GM21786 (cell line): ENCODE results near the gene HDGF.
"Not testable (repeated sequence)": the region's sequence is repeated elsewhere in the genome, so short reads cannot be mapped to it uniquely, and the experiment has no call there.

Experiments
- ATAC-seq: cut with Tn5 transposase; IDR thresholded peaks from one replicate; pipeline ENCODE4 v1.9.1; 2021; ENCODE audit not compliant: unreplicated experiment

HDGF gene

DNA sequence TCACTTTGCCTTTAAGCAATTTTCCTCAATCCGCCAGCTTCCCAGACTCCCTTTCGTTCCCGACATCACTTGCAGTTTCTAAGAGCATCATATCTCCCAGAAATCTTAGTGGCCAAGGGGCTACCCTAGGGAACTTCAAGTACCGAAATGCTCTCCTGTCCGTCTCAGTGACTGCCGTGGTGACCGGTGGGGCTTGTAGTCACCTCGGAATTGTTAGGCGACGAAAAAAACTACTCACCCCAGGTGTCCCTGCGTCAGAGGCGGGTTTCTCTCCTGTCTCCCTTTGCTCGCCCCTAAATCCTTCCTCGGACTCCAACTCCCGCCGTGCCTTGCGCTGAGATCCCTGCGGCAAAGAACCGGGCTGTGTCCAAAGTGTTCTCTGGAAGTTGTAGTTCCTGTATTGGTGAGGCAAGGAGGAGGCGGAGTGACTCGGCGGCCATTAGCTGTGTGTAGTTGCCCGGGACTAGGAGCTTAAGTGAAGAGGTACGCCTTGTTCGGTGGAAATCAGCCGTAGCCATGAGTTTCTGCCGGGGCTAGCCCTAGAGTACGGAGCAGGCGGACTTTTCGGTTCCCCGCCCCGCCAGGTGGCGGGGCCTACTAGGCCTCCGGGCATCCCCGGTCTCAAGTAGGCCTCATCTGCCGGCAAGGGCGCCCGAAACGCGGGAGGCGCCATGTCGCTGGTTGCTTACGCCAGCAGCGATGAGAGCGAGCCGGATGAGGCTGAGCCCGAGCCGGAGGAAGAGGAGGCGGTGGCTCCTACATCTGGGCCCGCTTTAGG, 15.8 kb upstream of the HDGF start, which contains the start of gene PRCC:
TSS of gene PRCC (plus strand) at position 435 of the 778 bp plus-strand sequence. CDS start at position 672, 237 bp downstream.
- ATAC-seq = peak; percentile 95

DNA sequence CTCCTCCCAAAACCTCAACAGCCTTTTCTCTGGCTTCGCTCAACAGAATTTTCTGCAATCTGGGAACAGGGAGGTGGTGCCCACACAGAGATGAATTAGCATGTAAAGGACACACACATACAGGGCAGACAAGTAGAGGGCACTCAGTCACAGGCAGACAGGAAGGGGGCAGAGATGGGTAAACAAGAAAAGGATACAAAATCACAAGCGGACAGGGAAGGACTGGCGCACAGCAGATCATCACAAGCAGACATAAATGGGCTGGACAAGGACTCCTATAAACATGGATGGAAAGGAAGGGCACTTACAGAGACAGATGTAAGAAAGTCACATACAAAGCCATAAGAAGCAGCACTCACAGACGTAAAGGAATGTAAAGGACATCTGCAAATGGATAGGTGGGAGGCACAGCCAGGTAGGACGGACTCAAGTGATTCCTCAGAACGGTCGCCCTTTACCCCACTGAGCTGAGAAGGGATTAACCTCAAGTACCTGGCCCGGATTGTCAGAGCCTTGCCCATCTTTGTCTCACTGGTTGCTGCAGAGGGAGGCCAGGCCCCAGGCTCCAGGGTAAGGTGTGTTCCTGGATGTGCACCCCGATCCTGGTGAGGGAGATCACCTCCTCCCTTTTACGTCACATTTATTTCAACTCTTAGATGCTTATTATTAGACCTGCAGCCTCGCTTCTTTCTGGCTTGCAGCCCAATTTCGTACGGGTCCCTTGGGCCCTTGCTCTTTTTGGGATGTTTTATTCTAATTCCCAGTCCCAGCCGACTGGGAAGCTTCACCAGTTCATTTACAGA, 15.0 kb upstream of the HDGF start:
- ATAC-seq = peak; percentile 1

DNA sequence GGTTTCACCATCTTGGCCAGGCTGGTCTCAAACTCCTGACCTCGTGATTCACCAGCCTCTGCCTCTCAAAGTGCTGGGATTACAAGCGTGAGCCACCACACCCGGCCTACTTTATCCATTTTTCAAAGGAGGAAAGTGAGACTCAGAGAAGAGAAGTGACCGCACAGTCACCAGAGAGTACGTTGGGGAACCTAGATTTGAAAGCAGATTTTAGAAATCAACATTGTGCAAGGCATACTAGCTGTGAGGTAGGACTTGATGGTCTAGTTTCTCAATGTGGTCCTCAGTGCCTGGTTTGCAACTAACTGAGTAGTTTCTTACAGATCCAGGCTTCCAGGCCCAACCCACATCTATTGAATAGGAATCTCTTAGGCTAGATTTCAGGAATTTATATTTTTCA, 14.2 kb upstream of the HDGF start:
- ATAC-seq = no peak

DNA sequence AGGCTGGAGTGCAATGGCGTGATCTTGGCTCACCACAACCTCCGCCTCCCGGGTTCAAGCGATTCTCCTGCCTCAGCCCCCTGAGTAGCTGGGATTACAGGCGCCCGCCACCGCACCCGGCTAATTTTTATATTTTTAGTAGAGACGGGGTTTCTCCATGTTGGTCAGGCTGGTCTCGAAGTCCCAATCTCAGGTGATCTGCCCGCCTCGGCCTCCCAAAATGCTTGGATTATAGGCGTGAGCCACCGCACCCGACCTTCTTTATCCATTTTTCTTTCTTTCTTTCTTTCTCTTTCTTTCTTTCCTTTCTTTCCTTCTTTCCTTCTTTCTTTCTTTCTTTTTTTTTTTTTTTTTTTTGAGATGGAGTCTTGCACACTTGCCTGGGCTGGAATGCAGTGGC, 13.7 kb upstream of the HDGF start:
- ATAC-seq = not testable (repeated sequence)

DNA sequence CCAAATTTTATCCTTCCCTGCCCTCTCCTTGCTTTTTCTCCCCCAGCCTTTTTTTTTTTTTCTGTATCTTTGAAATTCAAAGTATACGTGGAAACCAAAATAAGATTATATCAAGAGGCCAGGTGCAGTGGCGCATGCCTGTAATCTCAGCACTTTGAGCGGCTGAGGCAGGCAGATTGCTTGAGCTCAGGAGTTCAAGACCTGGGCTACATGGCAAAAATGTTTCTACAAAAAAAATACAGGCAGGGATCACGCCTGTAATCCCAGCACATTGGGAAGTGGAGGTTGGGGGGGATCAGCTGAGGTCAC, 9.3 kb upstream of the HDGF start:
- ATAC-seq = no peak

DNA sequence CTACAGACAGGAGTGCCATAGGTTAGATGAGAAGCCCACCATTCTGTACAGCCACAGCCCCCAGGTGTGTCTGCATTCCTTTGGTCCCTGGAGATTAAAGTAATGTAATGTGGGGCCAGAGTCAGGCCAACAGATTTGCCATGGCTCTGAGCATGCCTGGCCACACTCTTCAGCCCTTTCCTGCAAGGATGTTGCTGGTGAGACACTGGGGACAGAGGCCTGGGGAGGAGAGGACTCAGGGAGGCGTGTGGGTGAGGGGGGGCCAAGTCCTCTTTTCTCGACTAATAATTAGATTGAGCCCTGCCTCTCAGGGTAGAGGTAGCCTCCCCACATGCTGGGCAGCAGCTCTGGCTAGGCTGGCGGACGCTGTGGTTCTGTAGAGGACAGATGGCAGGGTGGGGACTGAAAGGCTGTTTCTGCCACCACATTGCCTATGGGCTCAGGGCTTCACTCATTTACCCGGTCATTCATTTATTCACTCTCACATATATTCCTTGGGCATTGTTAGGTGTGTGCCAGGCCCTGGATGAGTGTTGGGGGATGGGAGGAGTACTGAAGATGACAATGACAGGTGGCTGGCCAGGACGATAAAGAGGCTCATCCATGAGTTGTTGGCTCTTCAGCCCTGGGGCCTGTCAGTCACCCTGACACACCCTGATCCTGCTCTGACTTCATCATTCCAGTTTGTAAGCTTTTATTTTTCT, 8.8 kb upstream of the HDGF start:
- ATAC-seq = no peak

DNA sequence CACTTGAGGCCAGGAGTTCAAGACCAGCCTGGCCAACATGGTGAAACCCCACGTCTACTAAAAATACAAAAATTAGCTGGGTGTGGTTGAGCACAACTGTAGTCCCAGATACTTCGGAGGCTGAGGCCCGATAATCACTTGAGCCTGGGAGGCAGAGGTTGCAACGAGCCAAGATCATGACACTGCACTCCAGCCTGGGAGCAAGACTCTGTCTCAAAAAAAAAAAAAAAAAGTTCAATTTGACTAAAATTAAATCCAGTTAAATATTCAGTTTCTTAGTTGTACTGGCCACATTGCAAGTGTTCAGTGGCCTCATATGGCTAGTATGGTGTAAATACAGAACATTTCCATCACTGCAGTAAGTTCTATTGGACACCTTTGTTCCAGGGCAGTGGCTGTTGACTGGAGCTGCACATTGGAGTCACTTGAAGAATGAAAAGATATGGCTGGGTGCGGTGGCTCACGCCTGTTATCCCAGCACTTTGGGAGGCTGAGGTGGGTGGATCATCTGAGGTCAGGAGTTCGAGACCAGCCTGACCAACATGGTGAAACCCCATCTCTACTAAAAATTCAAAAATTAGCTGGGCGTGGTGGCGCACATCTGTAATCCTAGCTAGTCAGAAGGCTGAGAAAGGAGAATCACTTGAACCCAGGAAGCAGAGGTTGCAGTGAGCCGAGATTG, 6.2 kb upstream of the HDGF start:
- not testable (repeated sequence) for ATAC-seq

DNA sequence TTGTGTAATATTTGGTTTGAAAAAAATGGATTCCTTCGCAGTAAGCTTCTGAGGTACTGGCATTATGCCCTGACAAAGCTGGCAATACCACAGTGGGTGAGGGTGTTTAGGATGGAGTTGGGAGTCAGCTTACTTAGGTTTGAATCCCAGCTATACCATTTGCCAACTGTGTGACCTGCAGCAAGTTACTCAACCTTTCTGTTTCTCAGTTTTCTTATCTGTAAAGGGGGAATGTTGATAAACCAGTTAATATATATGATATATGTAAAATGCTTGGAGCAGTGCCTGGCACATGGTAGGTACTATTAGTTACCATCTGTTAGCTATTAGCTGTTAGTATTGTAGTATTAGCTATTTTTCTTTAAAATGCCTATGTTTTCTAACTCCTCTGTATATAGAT, 4.9 kb upstream of the HDGF start:
- ATAC-seq = no peak

DNA sequence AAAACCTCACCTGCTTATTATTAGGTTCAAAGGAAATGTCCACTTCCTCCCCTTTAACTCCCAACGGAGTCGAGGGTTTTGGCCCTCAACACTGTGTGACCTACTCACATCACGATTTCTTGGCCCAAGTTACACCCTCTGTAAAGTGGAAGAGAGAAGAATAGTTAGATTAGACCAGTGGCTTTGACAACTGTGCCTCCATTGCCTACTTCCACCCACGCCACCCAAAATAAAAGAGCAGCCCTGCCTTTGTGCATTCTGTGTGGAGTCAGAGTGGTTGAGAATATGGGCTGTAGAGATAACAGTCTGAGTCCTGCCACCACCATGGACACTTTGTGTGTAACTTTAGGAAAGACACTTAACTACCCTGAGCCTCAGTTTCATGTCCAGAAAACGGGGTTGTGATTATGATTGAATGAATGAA, 4.1 kb upstream of the HDGF start:
- no peak for ATAC-seq

DNA sequence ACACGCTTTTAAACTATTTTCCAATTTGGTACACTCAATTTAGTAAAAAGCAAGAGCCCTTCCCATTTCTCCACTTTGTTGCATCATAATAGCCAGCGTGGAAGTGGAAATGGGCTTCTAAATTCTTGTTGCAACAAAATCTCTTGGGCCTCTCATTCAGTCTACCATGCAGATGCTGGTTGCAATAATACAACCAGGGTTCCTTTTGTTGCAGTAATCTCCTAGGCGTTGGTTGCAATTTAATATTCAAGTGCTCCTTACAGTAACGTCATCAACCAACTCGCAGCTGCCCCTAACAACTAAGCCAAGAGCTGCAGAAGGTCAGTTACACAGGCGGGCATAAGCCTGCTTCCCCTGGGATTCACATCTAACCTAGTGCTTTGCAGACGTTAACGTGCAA, 2.7 kb upstream of the HDGF start:
- no peak for ATAC-seq

DNA sequence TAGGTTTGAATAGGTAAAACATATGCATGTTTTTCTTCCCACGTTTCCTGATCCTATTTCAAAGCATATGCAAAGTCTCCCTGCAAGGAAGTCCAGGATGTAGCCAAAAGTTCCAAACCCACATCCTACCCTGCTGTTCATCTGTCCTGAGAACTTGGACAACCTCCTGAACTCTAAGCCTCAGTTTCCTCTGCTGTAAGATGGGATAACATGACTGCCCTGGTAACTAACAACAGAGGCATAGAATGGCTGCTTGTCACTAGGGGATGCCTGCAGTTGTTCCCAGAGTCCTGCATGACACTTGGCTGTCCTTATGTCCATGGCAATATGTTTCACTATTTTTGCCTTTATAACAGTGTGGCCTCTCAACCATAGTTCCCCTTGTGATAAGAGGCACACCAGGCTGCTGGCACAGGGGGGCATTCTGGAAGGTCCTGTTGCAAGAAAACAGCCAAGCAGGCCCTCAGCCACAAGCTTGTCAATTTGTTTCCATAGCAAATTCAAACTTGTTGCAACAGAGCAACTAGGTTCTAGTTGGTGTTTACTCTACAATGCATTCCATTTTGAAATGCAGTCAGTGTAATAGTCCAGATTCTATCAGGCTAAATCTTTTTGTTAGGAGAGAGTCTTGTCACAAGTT, 1.5 kb upstream of the HDGF start:
- ATAC-seq = no peak

DNA sequence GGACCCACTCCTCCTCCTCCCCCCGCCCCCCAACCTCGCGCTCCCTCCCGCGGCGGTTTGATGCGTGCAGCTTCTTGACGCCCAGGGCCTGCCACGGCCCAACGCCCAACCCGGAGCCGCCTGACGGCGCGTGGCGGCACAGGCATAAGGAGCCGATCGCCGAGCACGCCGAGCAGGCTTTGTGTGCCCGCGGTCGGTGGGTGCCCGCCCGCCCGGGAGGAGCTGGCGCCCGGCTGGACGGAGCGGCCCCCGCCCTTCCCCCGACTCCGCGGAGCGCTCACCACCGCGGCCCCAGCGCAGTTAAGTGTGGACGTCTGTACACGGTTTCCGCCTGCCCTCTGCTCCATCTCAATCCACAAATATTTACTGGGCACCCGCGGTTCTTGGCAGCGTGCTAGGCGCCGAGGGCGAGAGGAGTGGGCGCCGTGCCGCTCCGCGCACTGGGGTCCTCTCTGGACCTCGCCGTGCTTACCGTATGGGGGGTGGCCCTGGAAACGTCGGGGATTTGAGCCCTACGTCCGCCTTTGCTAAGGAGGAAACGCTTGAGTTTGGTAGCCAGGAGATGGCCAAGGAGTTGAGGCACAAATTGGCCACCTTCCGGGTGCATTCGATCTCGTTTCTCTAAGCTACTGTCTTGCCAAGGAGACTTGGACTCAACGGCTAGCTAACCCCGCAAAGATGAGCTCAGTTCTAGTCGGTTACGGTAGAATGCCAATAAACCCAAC, 444 bp upstream of the HDGF start:
- peak; percentile 60 for ATAC-seq

DNA sequence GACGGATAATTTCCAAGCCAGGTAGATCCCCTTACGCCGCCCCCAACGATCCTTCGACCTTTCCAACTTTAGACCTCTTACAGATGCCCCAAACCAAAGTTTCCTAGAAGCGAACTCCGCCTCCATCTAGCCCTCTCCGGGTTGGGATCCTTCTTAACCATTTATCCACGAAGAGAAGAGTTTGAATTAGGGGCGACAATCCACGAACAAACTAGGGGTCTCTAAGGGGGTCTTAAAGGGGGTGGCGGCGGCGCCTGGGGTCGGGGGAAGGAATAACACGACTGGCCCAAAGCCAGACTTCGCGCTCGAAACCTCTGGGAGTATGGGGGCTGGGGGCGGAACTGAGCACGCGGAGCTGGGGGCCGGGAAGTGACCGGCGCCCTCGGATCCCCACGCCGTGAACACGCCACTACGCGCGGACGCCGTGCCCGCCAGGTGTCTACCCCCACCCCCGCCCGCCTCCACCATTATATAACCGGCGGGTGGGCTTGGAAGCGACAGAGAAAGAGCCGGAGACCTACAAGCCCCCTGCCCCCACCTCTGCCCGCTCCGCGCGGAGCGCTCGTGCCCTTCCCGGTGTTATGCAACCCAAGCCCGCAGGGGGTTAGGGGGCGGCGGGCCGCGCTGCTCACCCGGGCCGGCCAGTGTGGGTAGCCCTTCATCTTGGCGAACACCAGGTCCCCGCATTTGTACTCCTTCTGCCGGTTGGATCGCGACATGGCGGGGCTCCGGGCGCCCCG, 594 bp downstream of the HDGF start:
- no peak for ATAC-seq

DNA sequence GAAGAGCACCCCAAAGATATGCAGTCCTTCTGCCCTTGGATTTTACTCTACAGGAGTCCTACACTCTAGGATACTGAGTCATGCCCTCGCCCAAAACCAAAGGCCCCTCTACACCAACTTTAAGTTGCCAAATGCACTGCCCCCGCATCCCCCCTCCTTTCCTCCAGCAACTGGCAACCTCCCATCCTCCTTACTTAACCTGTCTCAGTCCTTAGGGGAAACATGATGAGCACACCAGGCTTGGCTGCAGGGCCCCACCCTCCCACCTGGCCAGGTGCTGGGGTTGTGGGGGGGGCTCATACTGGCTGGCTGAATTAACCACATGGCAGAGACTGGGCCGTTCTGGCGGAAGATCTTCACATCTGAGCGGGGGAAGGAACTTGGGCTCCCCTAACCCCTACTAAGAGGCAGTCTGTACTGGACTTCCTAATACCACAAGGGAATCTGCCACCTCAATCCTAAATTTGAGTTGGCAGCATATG, 1.2 kb downstream of the HDGF start:
- no peak for ATAC-seq

DNA sequence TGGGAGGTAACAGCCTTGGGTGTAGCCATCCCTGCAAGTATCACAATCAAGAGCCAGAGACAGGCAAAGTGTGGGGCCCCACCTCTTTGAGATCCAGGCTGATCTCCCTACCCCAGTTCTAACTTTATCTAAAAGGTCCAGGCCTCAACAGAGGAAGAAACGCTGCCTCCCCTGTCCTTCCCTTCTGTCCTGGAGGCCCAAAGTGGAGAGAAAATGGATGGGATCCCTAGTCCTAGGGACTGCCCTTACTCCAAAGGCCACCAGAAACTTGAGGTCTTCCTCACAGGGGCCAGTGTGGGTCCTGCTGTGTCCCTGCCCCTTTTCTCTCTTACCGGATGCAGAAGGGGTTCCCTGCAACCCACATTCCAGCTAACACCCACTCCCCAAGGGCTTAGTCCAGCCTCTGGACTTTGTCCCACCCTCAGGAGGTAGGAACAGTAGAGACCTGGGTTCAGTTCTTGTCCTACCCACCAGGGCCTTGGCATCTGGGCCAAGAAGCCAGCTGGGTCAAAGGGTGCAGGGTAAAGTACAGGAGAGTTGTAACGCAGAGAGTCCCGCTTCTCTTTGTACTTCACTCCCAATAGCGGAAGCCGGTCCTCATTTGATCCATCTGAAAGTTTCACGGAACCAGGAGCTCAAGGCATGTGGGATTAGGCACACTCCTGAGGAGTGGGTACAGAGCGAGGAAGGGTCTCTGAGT, 1.9 kb downstream of the HDGF start:
- no peak for ATAC-seq

DNA sequence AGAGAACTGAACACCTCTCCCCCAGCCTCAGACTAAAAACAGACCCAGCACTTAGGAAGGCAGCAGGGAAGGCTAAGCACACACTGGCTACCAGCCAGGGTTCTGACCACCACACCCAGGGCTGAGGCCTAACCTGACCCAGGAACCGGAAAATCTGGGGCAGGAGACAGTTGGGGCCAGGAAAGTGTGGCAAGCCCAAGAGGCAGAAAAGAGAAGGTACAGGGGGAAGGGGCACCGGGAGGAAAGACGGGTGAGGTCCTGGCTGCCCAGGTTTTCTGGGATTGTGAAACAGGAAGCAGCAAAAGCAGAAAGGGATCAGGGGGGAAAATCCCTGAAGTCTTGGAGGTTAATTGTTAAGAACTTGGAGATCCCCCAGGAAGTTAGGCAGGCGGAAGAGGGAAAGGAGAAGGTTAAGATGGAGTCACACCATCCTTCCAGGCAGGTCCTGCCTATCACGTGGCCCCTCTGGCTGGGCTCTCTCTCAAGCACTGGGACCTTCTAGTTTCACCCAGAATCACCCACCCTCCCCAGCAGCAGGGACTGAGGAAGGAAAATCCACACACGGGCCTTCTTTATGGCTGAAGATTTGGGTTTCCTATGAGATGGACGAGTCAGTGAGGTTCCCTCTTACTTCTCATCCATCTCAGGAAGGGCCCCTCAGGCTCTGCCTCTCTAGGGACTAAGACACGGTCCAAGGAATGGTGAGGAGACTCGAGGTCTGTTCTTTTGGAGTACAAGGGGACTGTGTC, 2.6 kb downstream of the HDGF start:
- no peak for ATAC-seq

DNA sequence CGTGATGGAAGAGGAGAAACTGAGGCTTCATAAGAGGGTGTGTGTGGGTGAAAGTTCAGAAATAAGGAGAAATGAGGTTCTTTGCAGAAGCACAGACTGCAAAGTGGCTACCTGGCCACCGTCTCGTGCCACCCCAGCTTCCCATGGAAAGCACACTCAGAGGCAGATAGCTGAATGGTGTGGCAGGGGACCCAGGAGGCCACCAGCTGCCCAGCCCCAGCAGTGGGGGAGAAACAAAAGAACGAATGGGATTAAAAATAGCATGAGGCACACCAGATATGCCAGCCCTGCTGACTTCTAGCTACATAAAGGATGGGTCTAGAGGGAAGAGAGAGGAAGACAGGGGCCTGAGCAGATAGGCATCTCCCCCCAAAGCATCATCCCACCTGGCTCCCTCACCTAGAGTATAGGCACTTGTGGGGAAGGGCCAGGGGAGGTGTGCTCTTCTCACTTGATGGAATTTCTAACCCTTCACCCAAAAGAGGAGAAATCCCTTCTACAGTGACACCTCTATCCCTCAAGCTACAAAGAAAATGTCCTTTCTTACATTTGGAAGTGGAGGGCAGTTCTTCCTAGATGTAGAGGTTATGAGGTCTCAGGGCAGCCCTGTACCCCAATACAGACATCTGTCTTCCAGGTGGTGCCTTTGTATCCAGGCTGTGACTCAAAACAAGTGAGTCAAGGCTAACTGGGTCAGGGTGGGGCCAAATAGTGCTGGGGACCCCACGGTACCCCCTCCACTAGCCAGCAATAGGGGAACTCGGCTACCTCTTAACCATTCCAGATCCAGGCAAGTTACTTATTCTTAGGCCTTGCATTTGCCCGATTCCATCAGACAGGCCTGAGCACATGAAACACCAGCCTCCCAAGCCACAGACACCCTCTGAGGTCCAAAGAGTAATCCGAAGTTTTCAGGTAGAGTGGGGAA, 3.5 kb downstream of the HDGF start:
- ATAC-seq = no peak
